Measurements from ENCODE around the gene PIGQ.

DNA sequence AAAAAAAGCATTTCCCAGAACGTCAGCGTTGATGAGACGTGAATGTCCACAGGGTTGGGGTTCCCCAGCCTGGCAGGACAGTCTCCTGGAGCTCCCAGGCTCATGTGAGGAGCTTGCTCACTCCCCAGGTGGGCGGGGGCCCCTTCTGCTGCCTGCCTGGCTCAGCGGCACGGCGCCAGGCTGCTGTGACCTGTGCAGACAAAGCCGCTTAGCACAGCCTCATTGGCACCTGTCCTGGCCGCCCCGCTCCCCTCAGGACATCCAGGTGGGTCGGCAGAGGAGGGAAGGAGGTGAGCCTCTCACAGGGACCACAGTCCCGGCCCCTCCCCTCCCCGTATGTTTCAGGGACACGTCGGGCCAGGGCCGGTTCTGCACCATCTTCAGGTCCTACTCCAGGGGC lies 48.1 kb downstream of the PIGQ start:
- TF ChIP-seq, protein P1, sequence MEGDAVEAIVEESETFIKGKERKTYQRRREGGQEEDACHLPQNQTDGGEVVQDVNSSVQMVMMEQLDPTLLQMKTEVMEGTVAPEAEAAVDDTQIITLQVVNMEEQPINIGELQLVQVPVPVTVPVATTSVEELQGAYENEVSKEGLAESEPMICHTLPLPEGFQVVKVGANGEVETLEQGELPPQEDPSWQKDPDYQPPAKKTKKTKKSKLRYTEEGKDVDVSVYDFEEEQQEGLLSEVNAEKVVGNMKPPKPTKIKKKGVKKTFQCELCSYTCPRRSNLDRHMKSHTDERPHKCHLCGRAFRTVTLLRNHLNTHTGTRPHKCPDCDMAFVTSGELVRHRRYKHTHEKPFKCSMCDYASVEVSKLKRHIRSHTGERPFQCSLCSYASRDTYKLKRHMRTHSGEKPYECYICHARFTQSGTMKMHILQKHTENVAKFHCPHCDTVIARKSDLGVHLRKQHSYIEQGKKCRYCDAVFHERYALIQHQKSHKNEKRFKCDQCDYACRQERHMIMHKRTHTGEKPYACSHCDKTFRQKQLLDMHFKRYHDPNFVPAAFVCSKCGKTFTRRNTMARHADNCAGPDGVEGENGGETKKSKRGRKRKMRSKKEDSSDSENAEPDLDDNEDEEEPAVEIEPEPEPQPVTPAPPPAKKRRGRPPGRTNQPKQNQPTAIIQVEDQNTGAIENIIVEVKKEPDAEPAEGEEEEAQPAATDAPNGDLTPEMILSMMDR (IDR thresholded peaks at IDR 0.05), result no peak
- TF ChIP-seq POLR2A (IDR thresholded peaks at IDR 0.05), result no peak

All from transverse colon (tissue), 3 donors.